Kidney (tissue), 14 donors: Measurements from ENCODE around the gene DIPK1A. TPM values are rescaled to one million over a fixed set of nuclear protein-coding genes. Genes with fewer than 3 reads are reported as not detected.

ENCODE experiments used
- DNase-seq, 5 donors: peaks; one replicate each; pipeline ENCODE4 v3.0.0-alpha.2; 2013 to 2020
- FAIRE-seq: peaks from 2 replicates; lab custom pipeline; 2012; peaks lifted over from hg19 to GRCh38; lab: Jason Lieb, UNC
- H3K27ac ChIP-seq, 2 donors: one replicate each; pipeline ENCODE4 v1.7.0; 2013; ENCODE audit warnings: low read depth in 2 of 2, low read length in 2 of 2, inconsistent platforms in 1 of 2
- H3K27me3 ChIP-seq: one replicate; pipeline ENCODE4 v1.7.1; 2013; ENCODE audit warnings: low read length, inconsistent platforms; ENCODE audit not compliant: control insufficient read depth, insufficient read depth
- H3K36me3 ChIP-seq, 3 donors: one replicate each; pipeline versions ENCODE4 v1.7.0 to v1.7.1; 2013; ENCODE audit warnings: low read length in 3 of 3, control low read depth in 1 of 3, inconsistent platforms in 1 of 3; ENCODE audit not compliant: insufficient read depth in 3 of 3, control insufficient read depth in 2 of 3
- H3K4me1 ChIP-seq, 3 donors: one replicate each; pipeline versions ENCODE4 v1.7.0 to v1.7.1; 2013; ENCODE audit warnings: low read length in 3 of 3, inconsistent platforms in 1 of 3, low read depth in 1 of 3; ENCODE audit not compliant: control insufficient read depth in 2 of 3, insufficient read depth in 2 of 3
- H3K4me3 ChIP-seq, 3 donors: one replicate each; pipeline versions ENCODE4 v1.7.0 to v1.8.1; 2013; ENCODE audit warnings: low read length in 3 of 3, control low read depth in 1 of 3, inconsistent platforms in 1 of 3
- H3K9ac ChIP-seq, 3 donors: one replicate each; pipeline versions ENCODE4 v1.7.0 to v1.7.1; 2013; ENCODE audit warnings: low read length in 3 of 3, control low read depth in 1 of 3, inconsistent platforms in 1 of 3
- H3K9me3 ChIP-seq, 3 donors: one replicate each; pipeline versions ENCODE4 v1.7.0 to v1.7.1; 2013; ENCODE audit warnings: low read length in 3 of 3, control low read depth in 1 of 3, inconsistent platforms in 1 of 3; ENCODE audit not compliant: control insufficient read depth in 2 of 3, insufficient read depth in 1 of 3
- intact Hi-C: fragments of 100-400 bp; cut with DNase I; formaldehyde crosslinking; loops from one replicate; pipeline ENCODE4 v1.11.1; 2022
- polyA plus RNA-seq: library from polyadenylated mRNA; stranded (reverse); fragments of 350-450 nt; fragmentation: Illumina TruSeq; extraction: RNeasy Lipid Tissue Mini Kit (QIAGEN cat#74804); gene quantifications from one replicate; pipeline ENCODE4 v1.2.3, GENCODE V29; 2014; ENCODE audit warnings: low read depth, low replicate concordance; ENCODE audit not compliant: insufficient read depth
- total RNA-seq: library from RNA; stranded (reverse); fragmentation: NEBNext Ultra II Directional; extraction: Animal tissue kit (Norgen Biotek cat#: 25700); gene quantifications from one replicate; pipeline ENCODE4 v1.2.1, GENCODE V29; 2021
- TF ChIP-seq, protein P1 (sequence below): IDR thresholded peaks from 3 replicates; pipeline ENCODE4 v1.5.1; 2012; ENCODE audit warnings: mild to moderate bottlenecking, moderate library complexity, borderline replicate concordance; ENCODE audit not compliant: insufficient read depth; ENCODE audit errors: extremely low read depth
- donor health status: control.
- donor health status: control.
- donor health status: control.
- donor health status: control.
- donor health status: control.
- donor health status: DM: yes; HTN: yes; CAD: no.
- donor health status: Normal renal cell carcinoma (clear cell type).

Gene DIPK1A
- total and polyA plus RNA-seq, 2 donors from 2014 or later = 4.0 to 6.1 TPM

DNA sequence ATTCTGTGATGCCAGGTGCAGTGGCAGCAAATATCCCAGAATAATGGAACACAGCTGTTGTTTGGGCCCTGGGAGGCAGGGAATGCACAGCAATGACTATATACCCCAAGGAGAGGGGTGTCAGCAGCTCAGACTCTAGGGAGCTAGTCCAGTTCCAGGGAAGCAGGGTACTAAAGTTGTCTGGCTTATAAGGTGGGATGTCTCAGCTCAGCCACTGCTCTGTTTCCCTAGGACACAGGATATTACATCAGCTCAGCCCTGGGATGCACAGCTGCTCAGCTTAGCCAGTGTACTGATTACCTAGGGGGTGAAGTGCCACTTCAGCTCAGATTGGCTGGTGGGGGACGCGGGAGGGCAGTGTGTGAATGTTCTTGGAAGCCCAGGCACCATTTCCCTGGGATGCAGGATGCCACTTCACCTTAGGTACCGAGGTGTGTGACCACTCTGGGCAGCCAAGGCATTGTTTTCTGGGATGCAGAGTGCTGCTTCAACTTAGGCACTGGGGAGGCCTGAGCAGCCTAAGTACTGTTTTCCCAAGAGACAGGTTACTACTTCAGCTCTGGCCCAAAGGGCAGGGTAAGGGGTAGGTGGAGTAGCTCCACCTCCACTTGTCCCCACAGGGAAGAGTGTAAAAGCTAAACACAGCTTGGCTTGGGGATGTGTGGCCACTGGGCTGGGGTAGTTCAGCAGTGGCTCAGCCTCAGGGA is 59.4 kb downstream of the DIPK1A start:
- FAIRE-seq = no peak
- Histone ChIP-seq H3K27ac (no peak overlapping the region), H3K9ac (no peak overlapping the region), H3K4me3 (no peak overlapping the region), H3K9me3 (no peaks in the 10 kb centered on the region), H3K27me3 (no peaks in the 10 kb centered on the region), H3K4me1 (no peaks in the 10 kb centered on the region), H3K36me3 (no peaks in the 10 kb centered on the region)
- intact Hi-C loops = no loop called here
- TF ChIP-seq, protein P1, sequence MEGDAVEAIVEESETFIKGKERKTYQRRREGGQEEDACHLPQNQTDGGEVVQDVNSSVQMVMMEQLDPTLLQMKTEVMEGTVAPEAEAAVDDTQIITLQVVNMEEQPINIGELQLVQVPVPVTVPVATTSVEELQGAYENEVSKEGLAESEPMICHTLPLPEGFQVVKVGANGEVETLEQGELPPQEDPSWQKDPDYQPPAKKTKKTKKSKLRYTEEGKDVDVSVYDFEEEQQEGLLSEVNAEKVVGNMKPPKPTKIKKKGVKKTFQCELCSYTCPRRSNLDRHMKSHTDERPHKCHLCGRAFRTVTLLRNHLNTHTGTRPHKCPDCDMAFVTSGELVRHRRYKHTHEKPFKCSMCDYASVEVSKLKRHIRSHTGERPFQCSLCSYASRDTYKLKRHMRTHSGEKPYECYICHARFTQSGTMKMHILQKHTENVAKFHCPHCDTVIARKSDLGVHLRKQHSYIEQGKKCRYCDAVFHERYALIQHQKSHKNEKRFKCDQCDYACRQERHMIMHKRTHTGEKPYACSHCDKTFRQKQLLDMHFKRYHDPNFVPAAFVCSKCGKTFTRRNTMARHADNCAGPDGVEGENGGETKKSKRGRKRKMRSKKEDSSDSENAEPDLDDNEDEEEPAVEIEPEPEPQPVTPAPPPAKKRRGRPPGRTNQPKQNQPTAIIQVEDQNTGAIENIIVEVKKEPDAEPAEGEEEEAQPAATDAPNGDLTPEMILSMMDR = no peak
- no peak for DNase-seq

DNA sequence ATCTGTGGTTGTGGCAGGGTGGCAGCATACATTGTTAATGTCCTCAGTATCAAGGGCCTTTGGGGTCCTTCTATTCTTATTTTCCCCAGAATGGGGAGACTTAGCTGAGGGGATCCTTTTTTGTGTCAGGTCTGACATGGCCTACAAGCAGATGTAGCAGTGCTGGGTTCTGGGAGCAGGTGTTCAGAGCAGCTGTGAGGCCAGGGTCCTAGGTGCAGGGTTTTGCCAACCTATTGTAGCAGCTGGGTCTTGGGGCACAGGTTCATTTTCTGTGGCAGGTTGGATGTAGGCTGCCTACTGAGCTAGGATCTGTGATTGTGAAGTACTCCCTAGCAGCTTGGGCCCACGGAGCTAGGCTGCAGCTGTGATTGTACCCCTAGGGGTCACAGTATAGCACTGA is 60.1 kb downstream of the DIPK1A start:
- Histone ChIP-seq H3K4me3 (no peak overlapping the region), H3K27me3 (no peaks in the 10 kb centered on the region), H3K4me1 (no peaks in the 10 kb centered on the region), H3K27ac (no peak overlapping the region), H3K9ac (no peak overlapping the region), H3K9me3 (no peaks in the 10 kb centered on the region), H3K36me3 (no peaks in the 10 kb centered on the region)
- FAIRE-seq (no peak), DNase-seq (no peak)
- TF ChIP-seq, protein P1 = no peak
- intact Hi-C loops = no loop called here

DNA sequence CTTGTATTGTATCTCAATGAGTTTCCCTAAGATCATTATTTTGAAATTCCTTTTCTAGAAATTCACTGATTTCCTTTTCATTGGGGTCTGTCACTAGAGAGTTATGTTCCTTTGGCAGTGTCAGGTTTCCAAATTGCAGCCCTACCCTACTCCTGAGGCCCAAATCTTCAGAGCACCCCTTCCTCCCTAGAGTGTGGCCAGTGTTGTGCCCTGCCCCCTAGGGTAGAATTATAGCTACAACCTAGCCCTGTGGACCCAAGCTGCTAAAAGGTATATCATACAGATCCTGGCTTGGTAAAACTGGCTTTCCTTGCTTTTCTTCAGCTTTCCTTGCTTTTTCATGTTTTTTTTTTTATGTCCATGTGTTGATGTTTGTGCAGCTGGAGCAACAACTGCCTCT is 60.7 kb downstream of the DIPK1A start:
- H3K4me3 ChIP-seq = no peak overlapping the region
- intact Hi-C loops = no loop called here
- FAIRE-seq (no peak), DNase-seq (no peak)
- no peaks in the 10 kb centered on the region for H3K27me3 ChIP-seq
- H3K4me1 ChIP-seq = no peaks in the 10 kb centered on the region
- TF ChIP-seq, protein P1 = no peak
- no peak overlapping the region for H3K9ac ChIP-seq
- no peaks in the 10 kb centered on the region for H3K9me3 ChIP-seq
- H3K36me3 ChIP-seq = no peaks in the 10 kb centered on the region
- H3K27ac ChIP-seq = no peak overlapping the region
